ENCODE results near the gene POR.

Gene POR

DNA sequence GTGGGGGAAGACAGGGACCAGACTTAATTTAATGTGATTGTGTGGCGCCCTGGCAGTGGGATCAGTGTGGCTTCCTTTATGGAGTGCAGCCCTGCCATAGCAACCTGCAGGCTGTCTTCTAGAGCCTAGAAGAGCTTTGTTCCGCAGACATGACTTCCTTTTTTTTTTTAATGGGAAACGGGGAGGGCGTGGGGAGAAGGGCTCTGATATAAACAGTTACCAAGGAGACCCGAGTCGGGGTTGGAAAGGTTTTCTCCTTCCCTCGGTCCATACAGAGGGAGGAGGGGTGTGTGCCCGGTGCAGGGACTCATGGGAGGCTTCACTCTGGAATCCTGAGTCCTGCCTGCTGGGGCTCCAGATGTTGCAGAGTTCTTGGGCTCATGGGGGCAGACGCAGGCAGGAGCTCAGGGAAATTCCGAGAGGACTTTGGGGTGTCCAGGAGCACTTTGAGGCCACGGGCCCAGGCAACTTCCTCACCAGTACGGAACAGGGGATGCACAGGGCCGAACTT, 52.6 kb downstream of the POR start:
- H3K4me3 ChIP-seq (ENCODE audit: control insufficient read depth, low read depth, low read length) = no peak overlapping the region
- TF ChIP-seq, protein P1, sequence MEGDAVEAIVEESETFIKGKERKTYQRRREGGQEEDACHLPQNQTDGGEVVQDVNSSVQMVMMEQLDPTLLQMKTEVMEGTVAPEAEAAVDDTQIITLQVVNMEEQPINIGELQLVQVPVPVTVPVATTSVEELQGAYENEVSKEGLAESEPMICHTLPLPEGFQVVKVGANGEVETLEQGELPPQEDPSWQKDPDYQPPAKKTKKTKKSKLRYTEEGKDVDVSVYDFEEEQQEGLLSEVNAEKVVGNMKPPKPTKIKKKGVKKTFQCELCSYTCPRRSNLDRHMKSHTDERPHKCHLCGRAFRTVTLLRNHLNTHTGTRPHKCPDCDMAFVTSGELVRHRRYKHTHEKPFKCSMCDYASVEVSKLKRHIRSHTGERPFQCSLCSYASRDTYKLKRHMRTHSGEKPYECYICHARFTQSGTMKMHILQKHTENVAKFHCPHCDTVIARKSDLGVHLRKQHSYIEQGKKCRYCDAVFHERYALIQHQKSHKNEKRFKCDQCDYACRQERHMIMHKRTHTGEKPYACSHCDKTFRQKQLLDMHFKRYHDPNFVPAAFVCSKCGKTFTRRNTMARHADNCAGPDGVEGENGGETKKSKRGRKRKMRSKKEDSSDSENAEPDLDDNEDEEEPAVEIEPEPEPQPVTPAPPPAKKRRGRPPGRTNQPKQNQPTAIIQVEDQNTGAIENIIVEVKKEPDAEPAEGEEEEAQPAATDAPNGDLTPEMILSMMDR (conservative IDR thresholded peaks at IDR 0.05; ENCODE audit: control insufficient read depth, insufficient read depth, low read depth, low read length) = no peak
- peak; percentile 18 for DNase-seq (ENCODE audit: low read depth)

DNA sequence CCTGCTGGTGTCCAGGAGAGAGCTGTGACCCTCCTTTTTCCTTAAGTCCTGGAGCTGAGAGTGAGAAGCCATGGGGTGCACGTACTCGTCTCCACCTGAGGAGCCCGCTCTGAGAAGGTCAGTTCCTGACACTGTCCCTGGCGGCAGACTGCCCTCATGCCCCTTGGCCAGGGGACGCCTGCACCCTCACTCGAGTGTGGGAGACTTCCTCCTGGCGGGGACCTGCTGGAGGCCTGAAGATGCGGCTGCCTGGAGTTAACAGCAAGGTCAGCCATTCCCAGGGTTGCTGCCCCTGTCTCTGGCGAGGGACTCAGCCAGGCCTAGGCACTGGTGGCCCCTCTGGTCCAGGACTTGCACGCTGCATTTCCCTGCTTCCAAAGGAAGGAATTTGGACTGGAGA, 53.1 kb downstream of the POR start:
- H3K4me3 ChIP-seq (ENCODE audit: control insufficient read depth, low read depth, low read length) = no peak overlapping the region
- no peak for DNase-seq (ENCODE audit: low read depth)
- TF ChIP-seq, protein P1 (conservative IDR thresholded peaks at IDR 0.05; ENCODE audit: control insufficient read depth, insufficient read depth, low read depth, low read length) = no peak

DNA sequence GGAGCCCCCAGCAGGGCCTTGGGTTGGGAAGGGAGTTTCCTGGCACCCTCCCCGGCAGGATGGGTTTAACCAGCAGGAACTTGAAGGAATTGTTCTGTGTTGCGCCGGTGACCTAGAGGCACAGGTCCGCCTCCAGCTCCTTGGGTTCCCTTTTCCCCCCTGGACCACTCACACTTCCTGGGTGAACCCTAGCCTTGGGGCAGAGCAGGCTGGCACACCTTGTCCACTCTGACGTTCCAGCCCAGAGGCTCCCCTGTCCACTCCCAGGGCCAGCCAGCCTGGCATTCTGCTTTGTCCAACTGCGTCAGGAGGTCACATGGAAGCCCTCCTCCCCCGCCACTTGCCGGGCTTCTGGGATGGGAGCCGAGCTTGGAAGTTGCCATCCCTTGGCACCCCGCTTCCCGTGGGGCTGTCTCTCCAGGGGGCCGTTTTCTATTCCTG, 53.6 kb downstream of the POR start:
- no peak overlapping the region for H3K4me3 ChIP-seq (ENCODE audit: control insufficient read depth, low read depth, low read length)
- DNase-seq (ENCODE audit: low read depth) = no peak

GRCh38 chr7:75969182-75969581, 54.2 kb downstream of the POR start:
- DNase-seq (ENCODE audit: low read depth) = peak; percentile 49
- TF ChIP-seq, protein P1 (conservative IDR thresholded peaks at IDR 0.05; ENCODE audit: control insufficient read depth, insufficient read depth, low read depth, low read length) = no peak
- H3K4me3 ChIP-seq (ENCODE audit: control insufficient read depth, low read depth, low read length) = no peak overlapping the region

More for the DNA sequence above, 53.6 kb downstream of the POR start:
- TF ChIP-seq, protein P1 (conservative IDR thresholded peaks at IDR 0.05; ENCODE audit: control insufficient read depth, insufficient read depth, low read depth, low read length) = no peak

GRCh38 chr7:75969704-75970498, 54.9 kb downstream of the POR start:
- no peak for DNase-seq (ENCODE audit: low read depth)
- H3K4me3 ChIP-seq (ENCODE audit: control insufficient read depth, low read depth, low read length) = no peak overlapping the region
- TF ChIP-seq, protein P1 (conservative IDR thresholded peaks at IDR 0.05; ENCODE audit: control insufficient read depth, insufficient read depth, low read depth, low read length) = no peak

GRCh38 chr7:75971309-75971960, 56.5 kb downstream of the POR start:
- DNase-seq (ENCODE audit: low read depth) = no peak
- TF ChIP-seq, protein P1 (conservative IDR thresholded peaks at IDR 0.05; ENCODE audit: control insufficient read depth, insufficient read depth, low read depth, low read length) = no peak
- H3K4me3 ChIP-seq (ENCODE audit: control insufficient read depth, low read depth, low read length) = no peak overlapping the region

All from fibroblast of mammary gland (primary cell).